GM21723 (cell line): ENCODE results near the gene PEX14.

Experiments used
- ATAC-seq: cut with Tn5 transposase; IDR thresholded peaks from one replicate; pipeline ENCODE4 v1.9.1; 2021; ENCODE audit warnings: mild to moderate bottlenecking, moderate library complexity; ENCODE audit not compliant: unreplicated experiment

PEX14 gene

GRCh38 chr1:10515976-10516750, 41.4 kb downstream of the PEX14 start:
- no peak for ATAC-seq

- no peak for ATAC-seq
These were observed 42.4 kb downstream of the PEX14 start for GRCh38 chr1:10516925-10517676.

- no peak for ATAC-seq
These were observed 42.9 kb downstream of the PEX14 start for GRCh38 chr1:10517677-10517982.

GRCh38 chr1:10519016-10519417, 44.3 kb downstream of the PEX14 start:
- ATAC-seq, result no peak

- no peak for ATAC-seq
These were observed 45.7 kb downstream of the PEX14 start for GRCh38 chr1:10520497-10520896.

GRCh38 chr1:10520952-10521351, 46.2 kb downstream of the PEX14 start:
- ATAC-seq, result no peak

GRCh38 chr1:10521537-10522157, 46.9 kb downstream of the PEX14 start:
- ATAC-seq, result no peak

GRCh38 chr1:10522322-10522860, 47.6 kb downstream of the PEX14 start:
- no peak for ATAC-seq

- no peak for ATAC-seq
These were observed 50.5 kb downstream of the PEX14 start for GRCh38 chr1:10525208-10525607.

GRCh38 chr1:10528066-10529014, 53.6 kb downstream of the PEX14 start:
- no peak for ATAC-seq

- no peak for ATAC-seq
These were observed 54.3 kb downstream of the PEX14 start for GRCh38 chr1:10529091-10529490.

GRCh38 chr1:10529765-10530164, 55.0 kb downstream of the PEX14 start:
- ATAC-seq, result no peak

- no peak for ATAC-seq
These were observed 55.6 kb downstream of the PEX14 start for GRCh38 chr1:10530281-10530740.

GRCh38 chr1:10530756-10531495, 56.2 kb downstream of the PEX14 start:
- no peak for ATAC-seq

- no peak for ATAC-seq
These were observed 57.6 kb downstream of the PEX14 start for GRCh38 chr1:10532362-10532761.

GRCh38 chr1:10534519-10534918, 59.8 kb downstream of the PEX14 start:
- no peak for ATAC-seq

GRCh38 chr1:10536133-10536770, 61.5 kb downstream of the PEX14 start:
- ATAC-seq, result no peak

GRCh38 chr1:10537082-10537766, 62.5 kb downstream of the PEX14 start:
- ATAC-seq, result no peak
